ENCODE measurements around the gene THRB.

The THRB gene

DNA sequence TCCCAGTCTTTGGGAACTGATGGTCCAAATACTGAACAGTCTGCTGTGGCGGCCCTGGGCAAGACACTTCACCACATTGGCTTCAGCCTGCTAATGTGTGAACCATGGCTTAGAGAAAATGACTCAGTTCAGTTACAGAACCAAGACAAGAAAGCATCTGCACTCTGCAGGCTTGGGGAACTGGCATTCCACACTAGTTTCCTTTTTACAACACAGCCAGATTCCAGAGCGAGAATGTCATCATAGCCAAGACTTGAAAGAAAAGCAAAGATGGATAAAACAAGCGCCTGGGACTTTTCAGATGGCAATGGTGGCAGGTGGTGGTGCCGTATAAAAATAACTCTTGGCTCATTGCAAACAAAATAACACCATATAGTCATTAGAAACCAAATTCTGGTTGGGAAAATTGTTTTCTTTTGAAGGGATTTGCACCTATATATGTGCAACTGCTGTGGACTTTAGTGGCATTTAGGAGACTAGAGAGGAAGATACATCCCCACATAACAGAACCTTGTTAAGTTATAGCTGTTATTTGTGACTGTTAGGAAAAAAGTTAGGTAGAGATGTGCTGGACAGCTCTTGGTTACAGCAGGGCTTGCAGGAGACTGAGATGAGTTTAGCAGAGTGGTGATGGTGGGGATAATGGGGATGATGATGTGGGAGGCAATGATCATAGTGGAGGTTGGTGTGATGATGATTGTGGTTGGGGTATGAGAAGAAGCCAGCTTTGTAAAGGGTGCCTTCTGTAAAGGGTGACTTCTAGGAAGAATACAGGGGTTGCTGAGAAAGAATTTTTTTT lies 273.6 kb downstream of the THRB start:
- no peaks in the 10 kb centered on the region for H3K36me3 ChIP-seq (ENCODE audit: insufficient read depth, low read length)
- peaks cover 3% of the 10 kb centered on the region for H3K4me1 ChIP-seq (ENCODE audit: insufficient read depth, low read length)
- H3K27me3 ChIP-seq (ENCODE audit: insufficient read depth, low read length), result no peaks in the 10 kb centered on the region
- no peaks in the 10 kb centered on the region for H3K9me3 ChIP-seq (ENCODE audit: low read length)
- H3K4me3 ChIP-seq (ENCODE audit: low read length), result no peak overlapping the region
- no peak overlapping the region for H2AFZ ChIP-seq (ENCODE audit: low read depth, low read length)

DNA sequence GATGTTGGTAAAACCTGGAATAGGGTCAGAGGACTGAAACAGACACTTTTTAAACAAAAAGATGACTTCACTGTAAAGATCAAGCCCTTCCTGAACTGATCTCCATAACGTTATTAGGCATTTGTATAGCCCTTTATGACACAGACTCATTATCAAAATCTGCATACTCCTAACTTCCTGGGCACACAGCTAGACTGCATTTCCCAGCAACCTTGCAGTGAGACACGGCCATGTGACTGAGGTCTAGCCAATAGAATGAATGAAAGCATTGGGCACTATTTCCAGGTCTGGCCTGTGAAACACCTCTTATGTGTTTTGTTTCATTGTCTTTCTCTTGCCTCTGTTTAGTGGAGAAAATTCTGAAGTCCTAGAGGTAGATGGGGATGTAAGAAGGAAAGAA lies 279.1 kb downstream of the THRB start:
- H3K36me3 ChIP-seq (ENCODE audit: insufficient read depth, low read length), result no peaks in the 10 kb centered on the region
- H3K4me3 ChIP-seq (ENCODE audit: low read length), result no peak overlapping the region
- H2AFZ ChIP-seq (ENCODE audit: low read depth, low read length), result no peak overlapping the region
- no peaks in the 10 kb centered on the region for H3K9me3 ChIP-seq (ENCODE audit: low read length)
- peaks cover under 1% of the 10 kb centered on the region for H3K4me1 ChIP-seq (ENCODE audit: insufficient read depth, low read length)
- H3K27me3 ChIP-seq (ENCODE audit: insufficient read depth, low read length), result no peaks in the 10 kb centered on the region

DNA sequence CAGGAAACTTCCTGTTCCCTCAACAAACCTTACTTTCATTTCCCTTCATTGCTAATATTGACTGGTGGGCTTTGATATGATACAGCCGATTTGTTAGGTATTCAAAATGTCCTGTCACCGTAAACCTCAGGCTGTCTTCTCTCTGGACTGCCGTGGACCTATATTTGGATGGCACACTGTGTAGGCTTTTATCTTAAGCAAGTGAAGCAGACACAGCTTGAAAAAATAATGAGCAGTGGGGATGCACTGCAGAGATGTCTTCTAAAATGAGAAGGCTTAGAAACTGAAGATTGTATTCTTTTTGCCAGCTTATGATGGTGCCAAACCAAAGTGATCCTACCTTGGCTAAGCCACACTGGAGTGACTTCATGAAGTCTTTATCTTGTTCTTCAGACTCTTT lies 283.3 kb downstream of the THRB start:
- Histone ChIP-seq H3K36me3 (ENCODE audit: insufficient read depth, low read length) (no peaks in the 10 kb centered on the region), H3K27me3 (ENCODE audit: insufficient read depth, low read length) (no peaks in the 10 kb centered on the region), H3K4me3 (ENCODE audit: low read length) (no peak overlapping the region), H3K9me3 (ENCODE audit: low read length) (no peaks in the 10 kb centered on the region), H2AFZ (ENCODE audit: low read depth, low read length) (no peak overlapping the region), H3K4me1 (ENCODE audit: insufficient read depth, low read length) (no peaks in the 10 kb centered on the region)

DNA sequence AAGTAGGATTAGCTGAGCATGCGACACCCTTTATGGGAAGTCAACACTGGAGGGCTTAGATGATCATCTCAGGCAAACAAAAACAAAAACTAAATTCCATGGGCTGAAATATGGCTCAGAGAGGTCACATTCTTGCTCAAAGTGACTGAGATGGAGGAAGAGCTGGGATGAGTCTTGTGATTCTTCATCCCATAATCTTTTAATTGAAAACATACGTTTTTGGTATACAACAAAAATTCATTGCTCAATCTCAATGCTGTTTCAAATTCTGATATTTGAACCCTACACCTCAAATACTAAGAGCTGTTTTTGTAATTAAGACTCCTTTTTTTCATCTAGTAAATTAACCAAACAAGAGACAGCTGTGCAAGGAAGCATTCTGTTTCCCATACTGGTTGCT lies 292.6 kb downstream of the THRB start:
- H3K9me3 ChIP-seq (ENCODE audit: low read length), result no peaks in the 10 kb centered on the region
- no peaks in the 10 kb centered on the region for H3K36me3 ChIP-seq (ENCODE audit: insufficient read depth, low read length)
- no peak overlapping the region for H3K4me3 ChIP-seq (ENCODE audit: low read length)
- no peaks in the 10 kb centered on the region for H3K27me3 ChIP-seq (ENCODE audit: insufficient read depth, low read length)
- no peaks in the 10 kb centered on the region for H3K4me1 ChIP-seq (ENCODE audit: insufficient read depth, low read length)
- no peak overlapping the region for H2AFZ ChIP-seq (ENCODE audit: low read depth, low read length)

DNA sequence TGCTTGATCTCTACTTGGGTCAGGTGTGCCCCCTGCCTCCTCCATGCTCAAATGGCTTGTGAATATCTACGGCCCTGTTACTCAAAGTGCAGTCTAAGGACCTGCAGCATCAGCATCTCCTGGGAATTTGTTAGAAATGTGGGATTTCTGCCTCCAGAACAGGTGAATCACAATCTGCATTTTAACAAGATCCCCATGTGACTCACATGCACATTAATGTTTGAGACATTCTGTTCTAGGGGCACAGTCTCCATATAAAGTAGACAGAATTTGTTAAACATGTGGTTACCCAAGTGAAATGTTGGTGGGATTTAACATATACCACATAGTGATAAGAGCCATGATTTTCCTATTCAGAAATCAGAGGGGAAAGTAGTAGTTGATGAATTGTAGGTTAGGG lies 293.3 kb downstream of the THRB start:
- H2AFZ ChIP-seq (ENCODE audit: low read depth, low read length), result no peak overlapping the region
- H3K4me1 ChIP-seq (ENCODE audit: insufficient read depth, low read length), result no peaks in the 10 kb centered on the region
- no peak overlapping the region for H3K4me3 ChIP-seq (ENCODE audit: low read length)
- H3K27me3 ChIP-seq (ENCODE audit: insufficient read depth, low read length), result no peaks in the 10 kb centered on the region
- H3K9me3 ChIP-seq (ENCODE audit: low read length), result no peaks in the 10 kb centered on the region
- H3K36me3 ChIP-seq (ENCODE audit: insufficient read depth, low read length), result no peaks in the 10 kb centered on the region

DNA sequence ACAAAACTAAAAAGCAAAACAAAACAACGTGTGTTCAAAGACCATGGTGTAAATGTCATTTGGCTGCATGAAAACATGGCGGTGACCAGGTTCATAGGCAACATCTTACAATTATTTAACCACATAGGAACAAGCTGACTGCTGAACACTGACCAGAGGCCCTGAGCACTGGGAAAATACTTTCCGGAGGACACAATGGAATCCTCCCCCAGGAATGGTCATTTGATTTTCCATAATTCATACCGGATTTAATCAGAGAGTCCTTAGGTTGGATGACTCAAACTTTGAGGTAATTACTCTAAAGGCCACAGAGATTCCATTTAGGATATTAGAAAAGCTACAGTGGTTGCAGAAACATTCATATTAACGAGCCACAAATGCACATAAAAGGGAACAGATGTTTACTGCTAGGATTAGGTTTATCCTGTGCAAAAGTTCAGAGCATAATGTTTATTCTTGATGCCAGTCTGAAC lies 294.8 kb downstream of the THRB start:
- no peaks in the 10 kb centered on the region for H3K27me3 ChIP-seq (ENCODE audit: insufficient read depth, low read length)
- no peaks in the 10 kb centered on the region for H3K4me1 ChIP-seq (ENCODE audit: insufficient read depth, low read length)
- H3K4me3 ChIP-seq (ENCODE audit: low read length), result no peak overlapping the region
- H3K36me3 ChIP-seq (ENCODE audit: insufficient read depth, low read length), result no peaks in the 10 kb centered on the region
- H2AFZ ChIP-seq (ENCODE audit: low read depth, low read length), result no peak overlapping the region
- no peaks in the 10 kb centered on the region for H3K9me3 ChIP-seq (ENCODE audit: low read length)

DNA sequence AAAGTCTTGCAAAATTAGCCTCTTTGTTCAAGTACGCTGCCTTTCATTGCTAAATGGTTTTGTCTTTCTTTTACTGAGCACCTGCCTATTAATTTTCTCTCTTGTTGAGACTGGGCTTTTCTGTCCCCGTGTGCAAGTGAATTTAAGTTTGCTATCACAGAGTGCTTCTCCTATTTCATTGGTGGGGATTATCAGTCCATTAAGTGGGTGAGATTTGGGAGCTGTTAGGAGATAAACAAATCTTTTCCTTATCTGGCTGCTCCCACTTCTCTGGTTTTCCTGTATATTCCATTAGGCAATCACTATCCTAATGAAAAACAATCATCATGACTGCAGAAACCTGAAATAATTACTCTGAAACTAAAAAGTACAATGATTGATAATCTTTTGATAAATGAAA lies 295.4 kb downstream of the THRB start:
- Histone ChIP-seq H2AFZ (ENCODE audit: low read depth, low read length) (no peak overlapping the region), H3K9me3 (ENCODE audit: low read length) (no peaks in the 10 kb centered on the region), H3K4me1 (ENCODE audit: insufficient read depth, low read length) (no peaks in the 10 kb centered on the region), H3K27me3 (ENCODE audit: insufficient read depth, low read length) (no peaks in the 10 kb centered on the region), H3K4me3 (ENCODE audit: low read length) (no peak overlapping the region), H3K36me3 (ENCODE audit: insufficient read depth, low read length) (no peaks in the 10 kb centered on the region)

DNA sequence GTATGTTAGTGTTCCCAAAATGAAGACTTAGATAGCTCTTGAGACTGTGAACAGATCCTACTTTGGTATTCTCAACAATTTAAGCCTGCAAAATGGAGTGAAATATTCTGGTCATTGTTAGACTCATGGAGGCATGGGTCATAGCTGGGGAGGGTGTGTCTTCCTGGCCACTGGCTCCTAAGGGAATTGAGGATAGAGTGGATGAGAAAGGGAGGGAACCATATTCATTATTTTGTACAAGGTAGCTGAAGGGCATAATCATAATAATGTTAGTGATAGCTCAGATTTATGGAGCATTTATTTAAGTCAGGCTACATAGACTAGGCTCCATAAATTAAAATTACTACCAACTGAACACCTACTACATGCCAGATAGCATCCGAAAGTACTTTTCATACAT lies 295.9 kb downstream of the THRB start:
- Histone ChIP-seq H2AFZ (ENCODE audit: low read depth, low read length) (no peak overlapping the region), H3K4me3 (ENCODE audit: low read length) (no peak overlapping the region), H3K36me3 (ENCODE audit: insufficient read depth, low read length) (no peaks in the 10 kb centered on the region), H3K4me1 (ENCODE audit: insufficient read depth, low read length) (no peaks in the 10 kb centered on the region), H3K27me3 (ENCODE audit: insufficient read depth, low read length) (no peaks in the 10 kb centered on the region), H3K9me3 (ENCODE audit: low read length) (no peaks in the 10 kb centered on the region)

DNA sequence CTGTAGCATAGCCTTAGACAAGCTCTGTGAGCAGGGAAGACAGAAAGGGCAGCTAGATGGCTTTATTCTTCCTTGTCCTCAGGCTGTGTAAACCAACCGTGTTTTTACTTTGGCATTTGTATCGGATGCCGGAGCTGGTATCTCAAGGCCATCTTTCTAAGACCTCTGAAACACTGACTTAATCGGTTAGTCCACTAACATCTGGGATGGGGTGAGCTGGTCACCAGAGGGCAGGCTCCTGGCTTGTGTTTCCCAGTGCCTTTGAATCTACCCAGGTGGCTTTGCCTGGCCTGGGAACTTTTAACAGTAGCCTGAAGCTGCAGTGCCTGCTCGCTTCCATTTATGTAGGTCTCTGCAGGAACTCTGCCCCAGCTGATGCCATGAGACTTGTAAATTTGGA lies 296.8 kb downstream of the THRB start:
- Histone ChIP-seq H3K4me3 (ENCODE audit: low read length) (no peak overlapping the region), H3K27me3 (ENCODE audit: insufficient read depth, low read length) (no peaks in the 10 kb centered on the region), H2AFZ (ENCODE audit: low read depth, low read length) (no peak overlapping the region), H3K9me3 (ENCODE audit: low read length) (no peaks in the 10 kb centered on the region), H3K4me1 (ENCODE audit: insufficient read depth, low read length) (no peaks in the 10 kb centered on the region), H3K36me3 (ENCODE audit: insufficient read depth, low read length) (no peaks in the 10 kb centered on the region)

DNA sequence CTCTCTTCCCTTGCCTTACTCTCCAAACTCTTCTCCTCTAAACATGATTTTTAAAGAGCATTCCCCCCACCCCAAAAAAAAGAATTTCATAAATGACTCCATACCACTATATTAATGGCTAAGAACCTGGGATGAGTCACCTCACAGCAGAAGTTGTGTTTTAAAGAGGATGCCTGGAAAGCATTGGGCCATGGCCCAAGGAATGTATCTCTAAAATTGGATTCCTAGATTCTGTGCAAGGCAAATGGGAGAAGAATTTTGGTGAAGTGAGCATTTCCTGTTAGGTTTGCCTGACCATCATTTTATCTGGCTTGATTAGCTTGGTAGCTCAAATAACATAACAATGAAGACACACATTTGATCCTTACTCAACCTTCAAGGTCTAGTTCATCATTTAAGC lies 298.1 kb downstream of the THRB start:
- Histone ChIP-seq H3K4me3 (ENCODE audit: low read length) (no peak overlapping the region), H3K4me1 (ENCODE audit: insufficient read depth, low read length) (no peaks in the 10 kb centered on the region), H3K9me3 (ENCODE audit: low read length) (no peaks in the 10 kb centered on the region), H2AFZ (ENCODE audit: low read depth, low read length) (no peak overlapping the region), H3K27me3 (ENCODE audit: insufficient read depth, low read length) (no peaks in the 10 kb centered on the region), H3K36me3 (ENCODE audit: insufficient read depth, low read length) (no peaks in the 10 kb centered on the region)

DNA sequence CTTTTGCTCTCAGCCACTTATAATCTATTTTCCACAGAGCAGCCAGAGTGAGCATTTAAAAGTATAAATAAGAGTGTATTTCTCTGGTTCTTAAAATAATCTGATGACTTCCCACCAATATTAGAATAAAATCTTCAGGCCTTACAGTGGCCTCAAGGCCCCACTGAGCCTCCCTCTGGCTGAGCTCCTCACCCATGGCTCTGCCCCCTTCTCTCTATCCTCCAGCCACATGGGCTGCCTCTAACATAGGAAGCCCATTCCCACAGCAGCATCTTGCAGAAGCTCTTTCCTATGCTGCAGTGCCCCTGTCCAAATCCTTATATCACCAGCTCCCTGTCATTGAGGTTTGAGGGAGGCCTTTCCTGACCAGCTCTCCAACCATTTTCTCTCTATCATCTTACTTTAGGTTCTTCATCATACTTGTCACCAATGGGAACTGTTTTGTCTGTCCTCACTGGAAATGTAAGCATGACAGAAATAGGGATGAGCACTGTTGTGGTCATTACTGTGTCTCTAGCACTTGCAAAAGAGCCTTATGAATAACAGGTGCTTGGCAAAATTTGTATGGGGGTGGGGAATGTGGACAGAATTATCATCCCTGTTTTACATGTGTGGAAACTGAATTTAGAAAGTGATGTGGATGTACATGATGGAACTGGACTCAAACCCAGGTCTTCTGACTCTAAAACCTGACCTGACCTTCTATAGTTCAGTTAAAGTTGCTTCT lies 299.0 kb downstream of the THRB start:
- Histone ChIP-seq H3K4me3 (ENCODE audit: low read length) (no peak overlapping the region), H3K9me3 (ENCODE audit: low read length) (no peaks in the 10 kb centered on the region), H3K36me3 (ENCODE audit: insufficient read depth, low read length) (no peaks in the 10 kb centered on the region), H3K4me1 (ENCODE audit: insufficient read depth, low read length) (no peaks in the 10 kb centered on the region), H2AFZ (ENCODE audit: low read depth, low read length) (no peak overlapping the region), H3K27me3 (ENCODE audit: insufficient read depth, low read length) (no peaks in the 10 kb centered on the region)

DNA sequence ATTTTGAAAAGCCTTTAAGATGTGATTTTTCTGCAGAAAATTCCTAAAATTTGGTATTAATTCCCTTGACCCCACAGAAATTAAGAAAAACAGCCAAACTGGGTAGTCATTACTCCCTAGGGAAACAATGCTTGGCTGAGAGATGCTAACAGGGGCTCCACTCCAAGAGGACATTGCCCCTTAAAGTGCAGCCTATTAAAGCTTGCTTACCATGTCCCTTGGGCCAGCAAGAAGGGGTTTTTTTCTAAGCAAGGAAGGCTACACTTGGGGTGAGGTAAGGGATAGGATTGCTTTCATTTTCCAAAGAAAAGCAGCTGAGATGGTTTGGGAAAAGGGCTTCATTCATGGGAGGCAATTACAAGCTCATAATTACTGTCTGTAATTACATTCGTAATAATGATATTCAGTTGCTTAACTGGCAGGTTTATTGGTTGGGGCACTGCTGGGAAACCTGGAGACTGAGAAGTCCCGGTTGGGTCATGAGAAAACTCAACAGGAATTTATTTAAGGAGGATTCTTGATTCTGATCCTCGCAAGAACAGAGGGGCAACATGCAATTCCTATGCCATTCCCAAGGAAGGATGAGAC lies 302.1 kb downstream of the THRB start:
- no peaks in the 10 kb centered on the region for H3K4me1 ChIP-seq (ENCODE audit: insufficient read depth, low read length)
- H2AFZ ChIP-seq (ENCODE audit: low read depth, low read length), result no peak overlapping the region
- no peaks in the 10 kb centered on the region for H3K9me3 ChIP-seq (ENCODE audit: low read length)
- H3K36me3 ChIP-seq (ENCODE audit: insufficient read depth, low read length), result no peaks in the 10 kb centered on the region
- H3K4me3 ChIP-seq (ENCODE audit: low read length), result no peak overlapping the region
- no peaks in the 10 kb centered on the region for H3K27me3 ChIP-seq (ENCODE audit: insufficient read depth, low read length)

DNA sequence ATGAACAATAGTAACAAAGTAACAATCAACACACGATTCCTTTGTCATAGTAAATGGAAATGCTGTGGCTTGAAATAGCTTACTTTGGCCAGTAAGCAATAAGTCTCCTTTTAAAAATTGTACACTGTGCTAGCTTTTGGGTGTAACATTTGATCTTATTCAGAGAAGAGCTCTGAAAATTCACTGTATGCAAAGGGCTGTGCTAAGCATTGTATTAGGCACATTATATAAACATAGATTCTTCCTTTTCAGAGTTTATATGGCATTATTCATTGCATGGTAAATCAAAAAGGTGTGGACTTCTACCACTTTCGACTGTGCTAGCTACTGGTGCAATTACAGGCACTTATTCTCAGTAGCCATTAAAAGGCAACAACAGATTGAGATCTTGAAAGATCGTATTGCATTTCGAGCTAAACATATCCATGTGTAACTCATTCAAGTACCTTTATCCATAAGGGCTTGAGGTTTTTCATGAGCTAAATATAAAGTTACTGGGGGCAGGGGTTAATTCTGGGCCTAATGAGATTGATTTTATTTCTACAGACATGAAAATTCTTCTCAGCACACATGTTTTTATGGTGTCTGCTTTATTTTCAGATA lies 302.7 kb downstream of the THRB start:
- no peak overlapping the region for H2AFZ ChIP-seq (ENCODE audit: low read depth, low read length)
- H3K36me3 ChIP-seq (ENCODE audit: insufficient read depth, low read length), result no peaks in the 10 kb centered on the region
- no peaks in the 10 kb centered on the region for H3K9me3 ChIP-seq (ENCODE audit: low read length)
- no peaks in the 10 kb centered on the region for H3K4me1 ChIP-seq (ENCODE audit: insufficient read depth, low read length)
- H3K4me3 ChIP-seq (ENCODE audit: low read length), result no peak overlapping the region
- no peaks in the 10 kb centered on the region for H3K27me3 ChIP-seq (ENCODE audit: insufficient read depth, low read length)

All from neuron (in vitro differentiated cells).